Uterus (tissue), 2 donors: ENCODE results near the gene RNU5B-1.

Experiments used
- CTCF ChIP-seq, 4 experiments: fragments of 200-600 bp in 2 of 4; fragments of 450-650 bp in 2 of 4; sonication (generic) in 2 of 4; IDR thresholded peaks; one replicate each; pipeline ENCODE4 v1.5.1; 2016 to 2019; ENCODE audit warnings: antibody characterized with exemption in 4 of 4, mild to moderate bottlenecking in 2 of 4, moderate library complexity in 1 of 4
- POLR2A ChIP-seq, 2 donors: fragments of 450-650 bp; IDR thresholded peaks; one replicate each; pipeline ENCODE4 v1.6.1; 2016; ENCODE audit warnings: antibody characterized with exemption in 2 of 2, mild to moderate bottlenecking in 1 of 2, moderate library complexity in 1 of 2

GRCh38 chr15:65258375-65259262, 45.9 kb upstream of the RNU5B-1 start:
- TF ChIP-seq CTCF (IDR thresholded peaks at IDR 0.05): no peak
- TF ChIP-seq POLR2A (IDR thresholded peaks at IDR 0.05): no peak
